ENCODE data around the gene ANKRD44.
A peak's percentile ranks its signal among the peaks of the same experiment; 100 is the strongest.

Gene ANKRD44

GRCh38 chr2:197176522-197176921 is 134.1 kb downstream of the ANKRD44 start:
- no peak for DNase-seq (ENCODE audit: low read depth)

- DNase-seq (ENCODE audit: low read depth), result no peak
Measured at GRCh38 chr2:197174539-197175094, 136.0 kb downstream of the ANKRD44 start.

GRCh38 chr2:197171582-197171981 is 139.0 kb downstream of the ANKRD44 start:
- DNase-seq (ENCODE audit: low read depth), result no peak

- no peak for DNase-seq (ENCODE audit: low read depth)
Measured at GRCh38 chr2:197170208-197170607, 140.4 kb downstream of the ANKRD44 start.

GRCh38 chr2:197168705-197169104 is 141.9 kb downstream of the ANKRD44 start:
- DNase-seq (ENCODE audit: low read depth), result peak; percentile 65

- DNase-seq (ENCODE audit: low read depth), result no peak
Measured at GRCh38 chr2:197167608-197168314, 142.8 kb downstream of the ANKRD44 start.

- no peak for DNase-seq (ENCODE audit: low read depth)
Measured at GRCh38 chr2:197165020-197165419, 145.6 kb downstream of the ANKRD44 start.

- DNase-seq (ENCODE audit: low read depth), result no peak
Measured at GRCh38 chr2:197164141-197164754, 146.3 kb downstream of the ANKRD44 start.

GRCh38 chr2:197163712-197164140 is 146.9 kb downstream of the ANKRD44 start:
- no peak for DNase-seq (ENCODE audit: low read depth)

- no peak for DNase-seq (ENCODE audit: low read depth)
Measured at GRCh38 chr2:197161774-197162173, 148.8 kb downstream of the ANKRD44 start.

- no peak for DNase-seq (ENCODE audit: low read depth)
Measured at GRCh38 chr2:197159661-197160211, 150.8 kb downstream of the ANKRD44 start.

- DNase-seq (ENCODE audit: low read depth), result no peak
Measured at GRCh38 chr2:197158591-197159550, 151.7 kb downstream of the ANKRD44 start.

GRCh38 chr2:197157879-197158537 is 152.6 kb downstream of the ANKRD44 start:
- no peak for DNase-seq (ENCODE audit: low read depth)

GRCh38 chr2:197156771-197157170 is 153.8 kb downstream of the ANKRD44 start:
- DNase-seq (ENCODE audit: low read depth), result no peak

GRCh38 chr2:197152451-197153228 is 157.9 kb downstream of the ANKRD44 start:
- no peak for DNase-seq (ENCODE audit: low read depth)

- DNase-seq (ENCODE audit: low read depth), result no peak
Measured at GRCh38 chr2:197149546-197149945, 161.0 kb downstream of the ANKRD44 start.

- DNase-seq (ENCODE audit: low read depth), result no peak
Measured at GRCh38 chr2:197148401-197148800, 162.2 kb downstream of the ANKRD44 start.

- no peak for DNase-seq (ENCODE audit: low read depth)
Measured at GRCh38 chr2:197147942-197148341, 162.6 kb downstream of the ANKRD44 start.

- no peak for DNase-seq (ENCODE audit: low read depth)
Measured at GRCh38 chr2:197146995-197147394, 163.6 kb downstream of the ANKRD44 start.

GRCh38 chr2:197145471-197146056 is 165.0 kb downstream of the ANKRD44 start:
- no peak for DNase-seq (ENCODE audit: low read depth)
